ENCODE results near the gene PARVG. TPM values are rescaled to one million over a fixed set of nuclear protein-coding genes. Genes with fewer than 3 reads are reported as not detected.
A peak's percentile ranks its signal among the peaks of the same experiment; 100 is the strongest.

The PARVG gene
- total RNA-seq, 1 experiment from 2014 or later: 1.3 TPM

- no peak for DNase-seq
- no peak overlapping the region for H2AFZ ChIP-seq (ENCODE audit: low read length)
- H3K79me1 ChIP-seq (ENCODE audit: insufficient read depth, low read depth, low read length, poor library complexity, severe bottlenecking): no peaks in the 10 kb centered on the region
- H3K14ac ChIP-seq (ENCODE audit: insufficient read depth, low read length): 0 out of 2 replicates have a peak overlapping the region, but pooled peaks have one; percentile 20
- no peaks in the 10 kb centered on the region for H3K79me2 ChIP-seq (ENCODE audit: insufficient read depth, low read length)
- WGBS (ENCODE audit: extremely low coverage, insufficient read length, low lambda C conversion rate): no CpG with 5 or more reads among the region's 8 CpGs
- no peak overlapping the region for H2BK5ac ChIP-seq (ENCODE audit: insufficient read length, low read length)
- no peak overlapping the region for H2BK12ac ChIP-seq (ENCODE audit: insufficient read length, low read depth, low read length)
- Mint-ChIP-seq H3K4me1 (peaks cover 59 to 63% of the 10 kb centered on the region in 2 experiments), H3K27me3 (ENCODE audit: low read depth) (no peaks in the 10 kb centered on the region; the same call in 1 of the 2 replicates), H3K9me3 (peaks cover 0 to 5% of the 10 kb centered on the region in 2 experiments; a peak in 1 of 5 replicates), H3K27ac (peak overlapping the region; percentile 98 to 99 (median 99); a peak in 4 of 7 replicates), H3K4me3 (no peak overlapping the region), H3K36me3 (ENCODE audit: insufficient read depth in 1 of 3, low read depth in 3 of 3) (peaks cover 0 to 3% (median 0%) of the 10 kb centered on the region in 3 experiments; a peak in 1 of 7 replicates)
- H4K8ac ChIP-seq (replicated peaks; ENCODE audit: insufficient read length, low read depth, low read length): peak overlapping the region; percentile 99
- H3K4me2 ChIP-seq (ENCODE audit: insufficient read depth, insufficient read length, low read length): no peak overlapping the region
- no peak overlapping the region for H2BK120ac ChIP-seq (ENCODE audit: low read depth, low read length, poor library complexity, severe bottlenecking)
- H2BK15ac ChIP-seq (ENCODE audit: low read depth, low read length): no peak overlapping the region
- no peaks in the 10 kb centered on the region for H3K23me2 ChIP-seq (ENCODE audit: insufficient read length, low read depth, low read length, poor library complexity, severe bottlenecking)
- no peaks in the 10 kb centered on the region for H3K27me3 ChIP-seq (ENCODE audit: insufficient read depth, low read length)
- peak overlapping the region; percentile 43 for H4K91ac ChIP-seq (ENCODE audit: insufficient read length, low read depth, low read length)
- H3K9me3 ChIP-seq (ENCODE audit: control insufficient read depth, low read depth, low read length): no peaks in the 10 kb centered on the region
- H3K4ac ChIP-seq (ENCODE audit: low read depth, low read length): peak overlapping the region; percentile 19
- no peak overlapping the region for H3K56ac ChIP-seq (ENCODE audit: insufficient read length, low read depth, low read length)
- H3T11ph ChIP-seq (ENCODE audit: low read length): no peak overlapping the region
- no peak overlapping the region for H2AK5ac ChIP-seq (ENCODE audit: insufficient read length, low read length)
- no peak overlapping the region for H3K23ac ChIP-seq (ENCODE audit: insufficient read length, low read depth, low read length)
- TF ChIP-seq, protein P1, sequence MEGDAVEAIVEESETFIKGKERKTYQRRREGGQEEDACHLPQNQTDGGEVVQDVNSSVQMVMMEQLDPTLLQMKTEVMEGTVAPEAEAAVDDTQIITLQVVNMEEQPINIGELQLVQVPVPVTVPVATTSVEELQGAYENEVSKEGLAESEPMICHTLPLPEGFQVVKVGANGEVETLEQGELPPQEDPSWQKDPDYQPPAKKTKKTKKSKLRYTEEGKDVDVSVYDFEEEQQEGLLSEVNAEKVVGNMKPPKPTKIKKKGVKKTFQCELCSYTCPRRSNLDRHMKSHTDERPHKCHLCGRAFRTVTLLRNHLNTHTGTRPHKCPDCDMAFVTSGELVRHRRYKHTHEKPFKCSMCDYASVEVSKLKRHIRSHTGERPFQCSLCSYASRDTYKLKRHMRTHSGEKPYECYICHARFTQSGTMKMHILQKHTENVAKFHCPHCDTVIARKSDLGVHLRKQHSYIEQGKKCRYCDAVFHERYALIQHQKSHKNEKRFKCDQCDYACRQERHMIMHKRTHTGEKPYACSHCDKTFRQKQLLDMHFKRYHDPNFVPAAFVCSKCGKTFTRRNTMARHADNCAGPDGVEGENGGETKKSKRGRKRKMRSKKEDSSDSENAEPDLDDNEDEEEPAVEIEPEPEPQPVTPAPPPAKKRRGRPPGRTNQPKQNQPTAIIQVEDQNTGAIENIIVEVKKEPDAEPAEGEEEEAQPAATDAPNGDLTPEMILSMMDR (conservative IDR thresholded peaks at IDR 0.05): no peak
- no peak overlapping the region for H3K27ac ChIP-seq (ENCODE audit: insufficient read length, low read depth, low read length)
- no peaks in the 10 kb centered on the region for H4K20me1 ChIP-seq (ENCODE audit: control insufficient read depth, insufficient read depth, insufficient read length)
- peaks cover 25% of the 10 kb centered on the region for H3K4me1 ChIP-seq (ENCODE audit: insufficient read depth, low read length)
- no peak overlapping the region for H2BK20ac ChIP-seq (ENCODE audit: low read depth, low read length, poor library complexity, severe bottlenecking)
- no peak overlapping the region for H4K5ac ChIP-seq (ENCODE audit: insufficient read length, low read depth, low read length)
- no peak overlapping the region for H3K9ac ChIP-seq (ENCODE audit: extremely low read depth, insufficient read length, low read length)
- H3K18ac ChIP-seq (ENCODE audit: insufficient read length, low read depth, low read length): no peak overlapping the region
Observed at GRCh38 chr22:44145544-44145943, 35.2 kb upstream of the PARVG start.

Data from H9 (cell line).